ENCODE results near the gene ADAT2.

ADAT2 gene

GRCh38 chr6:143441010-143441409, 9.5 kb downstream of the ADAT2 start:
- DNase-seq, result no peak

GRCh38 chr6:143432588-143432987, 17.9 kb downstream of the ADAT2 start:
- no peak for DNase-seq

GRCh38 chr6:143431226-143431625, 19.3 kb downstream of the ADAT2 start:
- DNase-seq, result no peak

- no peak for DNase-seq
Observed at GRCh38 chr6:143429970-143430369, 20.5 kb downstream of the ADAT2 start.

GRCh38 chr6:143427109-143427817, 23.2 kb downstream of the ADAT2 start:
- DNase-seq, result peak; percentile 18 to 68

GRCh38 chr6:143426026-143426425, 24.5 kb downstream of the ADAT2 start:
- DNase-seq, result no peak

GRCh38 chr6:143419526-143419925, 31.0 kb downstream of the ADAT2 start:
- no peak for DNase-seq

GRCh38 chr6:143414769-143415168, 35.7 kb downstream of the ADAT2 start:
- no peak for DNase-seq

- DNase-seq, result no peak
Observed at GRCh38 chr6:143410859-143411270, 39.6 kb downstream of the ADAT2 start.

GRCh38 chr6:143408787-143409162, 41.7 kb downstream of the ADAT2 start:
- DNase-seq, result no peak

GRCh38 chr6:143408151-143408786, 42.2 kb downstream of the ADAT2 start:
- DNase-seq, result no peak

- DNase-seq, result no peak
Observed at GRCh38 chr6:143406673-143407072, 43.8 kb downstream of the ADAT2 start.

GRCh38 chr6:143405373-143406154, 44.9 kb downstream of the ADAT2 start:
- no peak for DNase-seq

GRCh38 chr6:143402721-143403336, 47.7 kb downstream of the ADAT2 start:
- no peak for DNase-seq

GRCh38 chr6:143401636-143402370, 48.7 kb downstream of the ADAT2 start:
- DNase-seq, result no peak

GRCh38 chr6:143401068-143401446, 49.4 kb downstream of the ADAT2 start:
- no peak for DNase-seq

GRCh38 chr6:143400258-143401067, 50.0 kb downstream of the ADAT2 start:
- DNase-seq, result no peak

GRCh38 chr6:143399775-143400174, 50.7 kb downstream of the ADAT2 start:
- DNase-seq, result no peak

GRCh38 chr6:143399176-143399575, 51.3 kb downstream of the ADAT2 start:
- DNase-seq, result no peak

GRCh38 chr6:143397227-143398222, 53.0 kb downstream of the ADAT2 start:
- no peak for DNase-seq
